BE2C (cell line): Measurements from ENCODE around the gene ATP6V0A1.

Experiments
- DNase-seq: peaks from one replicate; pipeline ENCODE4 v3.0.0-alpha.2; 2020
- H3K27me3 ChIP-seq: fragments of 250-450 bp; sonication (Bioruptor Pico); 2 replicates; pipeline ENCODE4 v1.5.1; 2020; ENCODE audit warnings: mild to moderate bottlenecking
- H3K36me3 ChIP-seq: fragments of 250-450 bp; sonication (Bioruptor Pico); 2 replicates; pipeline ENCODE4 v1.5.1; 2020; ENCODE audit warnings: mild to moderate bottlenecking
- H3K4me1 ChIP-seq: fragments of 250-450 bp; sonication (Bioruptor Pico); 2 replicates; pipeline ENCODE4 v1.5.1; 2020
- H3K4me3 ChIP-seq: 2 replicates; pipeline ENCODE4 v1.5.1; 2011; ENCODE audit warnings: low read depth, low read length
- H3K9me3 ChIP-seq: fragments of 250-450 bp; sonication (Bioruptor Pico); 2 replicates; pipeline ENCODE4 v1.5.1; 2020
- TF ChIP-seq, protein P1 (sequence below): IDR thresholded peaks from 2 replicates; pipeline ENCODE4 v1.5.1; 2012; ENCODE audit warnings: mild to moderate bottlenecking, low read depth, low read length

ATP6V0A1 gene

GRCh38 chr17:42514279-42514678, 55.6 kb downstream of the ATP6V0A1 start:
- Histone ChIP-seq H3K4me1 (peaks cover 20% of the 10 kb centered on the region), H3K9me3 (no peaks in the 10 kb centered on the region), H3K36me3 (peaks cover 50% of the 10 kb centered on the region), H3K27me3 (no peaks in the 10 kb centered on the region; the same call in 1 of the 2 replicates), H3K4me3 (no peak overlapping the region)
- no peak for DNase-seq
- TF ChIP-seq, protein P1, sequence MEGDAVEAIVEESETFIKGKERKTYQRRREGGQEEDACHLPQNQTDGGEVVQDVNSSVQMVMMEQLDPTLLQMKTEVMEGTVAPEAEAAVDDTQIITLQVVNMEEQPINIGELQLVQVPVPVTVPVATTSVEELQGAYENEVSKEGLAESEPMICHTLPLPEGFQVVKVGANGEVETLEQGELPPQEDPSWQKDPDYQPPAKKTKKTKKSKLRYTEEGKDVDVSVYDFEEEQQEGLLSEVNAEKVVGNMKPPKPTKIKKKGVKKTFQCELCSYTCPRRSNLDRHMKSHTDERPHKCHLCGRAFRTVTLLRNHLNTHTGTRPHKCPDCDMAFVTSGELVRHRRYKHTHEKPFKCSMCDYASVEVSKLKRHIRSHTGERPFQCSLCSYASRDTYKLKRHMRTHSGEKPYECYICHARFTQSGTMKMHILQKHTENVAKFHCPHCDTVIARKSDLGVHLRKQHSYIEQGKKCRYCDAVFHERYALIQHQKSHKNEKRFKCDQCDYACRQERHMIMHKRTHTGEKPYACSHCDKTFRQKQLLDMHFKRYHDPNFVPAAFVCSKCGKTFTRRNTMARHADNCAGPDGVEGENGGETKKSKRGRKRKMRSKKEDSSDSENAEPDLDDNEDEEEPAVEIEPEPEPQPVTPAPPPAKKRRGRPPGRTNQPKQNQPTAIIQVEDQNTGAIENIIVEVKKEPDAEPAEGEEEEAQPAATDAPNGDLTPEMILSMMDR: no peak

GRCh38 chr17:42514867-42515266, 56.2 kb downstream of the ATP6V0A1 start:
- no peaks in the 10 kb centered on the region; the same call in 1 of the 2 replicates for H3K27me3 ChIP-seq
- no peak overlapping the region for H3K4me3 ChIP-seq
- H3K4me1 ChIP-seq: peaks cover 26% of the 10 kb centered on the region
- TF ChIP-seq, protein P1: no peak
- DNase-seq: no peak
- peaks cover 44% of the 10 kb centered on the region for H3K36me3 ChIP-seq
- no peaks in the 10 kb centered on the region for H3K9me3 ChIP-seq

DNA sequence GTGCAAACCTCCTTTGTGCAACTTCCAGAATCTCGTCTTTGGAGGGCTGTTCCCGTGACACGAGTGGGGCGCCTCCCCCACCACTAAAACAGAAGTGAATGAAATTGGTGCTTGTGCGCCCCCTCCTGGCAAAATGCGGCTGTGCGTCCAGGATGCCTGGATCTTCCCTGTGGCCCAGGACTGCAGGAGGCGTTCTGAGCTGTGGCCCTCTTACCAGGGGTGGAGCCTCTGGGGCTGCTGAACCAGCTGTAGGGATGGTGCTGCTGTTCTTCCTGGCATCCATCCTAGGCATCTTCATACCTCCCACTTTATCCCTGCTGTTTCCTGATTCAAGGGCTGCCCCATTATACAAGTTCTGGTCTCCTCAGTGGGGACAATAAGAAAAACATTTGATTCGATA, 58.8 kb downstream of the ATP6V0A1 start:
- TF ChIP-seq, protein P1: peak; percentile 91
- Histone ChIP-seq H3K36me3 (peaks cover 45% of the 10 kb centered on the region), H3K4me3 (no peak overlapping the region), H3K27me3 (no peaks in the 10 kb centered on the region; the same call in 1 of the 2 replicates), H3K4me1 (peaks cover 29% of the 10 kb centered on the region), H3K9me3 (no peaks in the 10 kb centered on the region)
- DNase-seq: peak; percentile 85

- Histone ChIP-seq H3K4me3 (no peak overlapping the region), H3K36me3 (peaks cover 45% of the 10 kb centered on the region), H3K27me3 (no peaks in the 10 kb centered on the region; the same call in 1 of the 2 replicates), H3K4me1 (peaks cover 29% of the 10 kb centered on the region), H3K9me3 (no peaks in the 10 kb centered on the region)
- DNase-seq: no peak
- TF ChIP-seq, protein P1: no peak
Measured at GRCh38 chr17:42518046-42518754, 59.5 kb downstream of the ATP6V0A1 start.

GRCh38 chr17:42518755-42519545, 60.3 kb downstream of the ATP6V0A1 start:
- Histone ChIP-seq H3K9me3 (no peaks in the 10 kb centered on the region), H3K36me3 (peaks cover 43% of the 10 kb centered on the region), H3K27me3 (no peaks in the 10 kb centered on the region; the same call in 1 of the 2 replicates), H3K4me1 (peaks cover 29% of the 10 kb centered on the region), H3K4me3 (no peak overlapping the region)
- peak; percentile 42 for DNase-seq
- TF ChIP-seq, protein P1: no peak
